Measurements from ENCODE around the gene RABGAP1L. TPM values are rescaled to one million over a fixed set of nuclear protein-coding genes. Genes with fewer than 3 reads are reported as not detected.

The RABGAP1L gene
- total and polyA plus RNA-seq, 2 of the 8 experiments (the other 6 are each of a cell fraction or from before 2014, with no cell fraction given) = 33.3 to 156 TPM

DNA sequence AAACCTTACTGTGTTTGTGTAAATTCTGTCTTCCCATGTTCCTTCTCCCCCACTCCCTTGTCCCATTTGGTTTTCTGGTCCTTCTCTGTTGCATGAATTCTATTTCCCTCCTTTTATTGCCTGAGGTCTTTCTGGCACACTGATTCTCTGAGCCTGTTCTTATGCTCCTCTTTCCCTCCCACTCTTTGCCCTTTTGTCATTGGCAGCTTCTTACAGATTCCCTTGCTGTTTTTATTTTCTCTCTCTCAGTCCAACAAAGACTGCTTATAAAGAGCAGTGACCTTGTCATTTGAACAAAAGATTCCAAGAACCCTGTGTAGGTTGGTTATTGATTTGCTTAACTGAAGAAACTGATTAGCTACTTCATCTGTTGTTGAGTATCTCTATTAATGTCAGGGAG lies 338.2 kb downstream of the RABGAP1L start (continued):
- TF ChIP-seq, protein P1, sequence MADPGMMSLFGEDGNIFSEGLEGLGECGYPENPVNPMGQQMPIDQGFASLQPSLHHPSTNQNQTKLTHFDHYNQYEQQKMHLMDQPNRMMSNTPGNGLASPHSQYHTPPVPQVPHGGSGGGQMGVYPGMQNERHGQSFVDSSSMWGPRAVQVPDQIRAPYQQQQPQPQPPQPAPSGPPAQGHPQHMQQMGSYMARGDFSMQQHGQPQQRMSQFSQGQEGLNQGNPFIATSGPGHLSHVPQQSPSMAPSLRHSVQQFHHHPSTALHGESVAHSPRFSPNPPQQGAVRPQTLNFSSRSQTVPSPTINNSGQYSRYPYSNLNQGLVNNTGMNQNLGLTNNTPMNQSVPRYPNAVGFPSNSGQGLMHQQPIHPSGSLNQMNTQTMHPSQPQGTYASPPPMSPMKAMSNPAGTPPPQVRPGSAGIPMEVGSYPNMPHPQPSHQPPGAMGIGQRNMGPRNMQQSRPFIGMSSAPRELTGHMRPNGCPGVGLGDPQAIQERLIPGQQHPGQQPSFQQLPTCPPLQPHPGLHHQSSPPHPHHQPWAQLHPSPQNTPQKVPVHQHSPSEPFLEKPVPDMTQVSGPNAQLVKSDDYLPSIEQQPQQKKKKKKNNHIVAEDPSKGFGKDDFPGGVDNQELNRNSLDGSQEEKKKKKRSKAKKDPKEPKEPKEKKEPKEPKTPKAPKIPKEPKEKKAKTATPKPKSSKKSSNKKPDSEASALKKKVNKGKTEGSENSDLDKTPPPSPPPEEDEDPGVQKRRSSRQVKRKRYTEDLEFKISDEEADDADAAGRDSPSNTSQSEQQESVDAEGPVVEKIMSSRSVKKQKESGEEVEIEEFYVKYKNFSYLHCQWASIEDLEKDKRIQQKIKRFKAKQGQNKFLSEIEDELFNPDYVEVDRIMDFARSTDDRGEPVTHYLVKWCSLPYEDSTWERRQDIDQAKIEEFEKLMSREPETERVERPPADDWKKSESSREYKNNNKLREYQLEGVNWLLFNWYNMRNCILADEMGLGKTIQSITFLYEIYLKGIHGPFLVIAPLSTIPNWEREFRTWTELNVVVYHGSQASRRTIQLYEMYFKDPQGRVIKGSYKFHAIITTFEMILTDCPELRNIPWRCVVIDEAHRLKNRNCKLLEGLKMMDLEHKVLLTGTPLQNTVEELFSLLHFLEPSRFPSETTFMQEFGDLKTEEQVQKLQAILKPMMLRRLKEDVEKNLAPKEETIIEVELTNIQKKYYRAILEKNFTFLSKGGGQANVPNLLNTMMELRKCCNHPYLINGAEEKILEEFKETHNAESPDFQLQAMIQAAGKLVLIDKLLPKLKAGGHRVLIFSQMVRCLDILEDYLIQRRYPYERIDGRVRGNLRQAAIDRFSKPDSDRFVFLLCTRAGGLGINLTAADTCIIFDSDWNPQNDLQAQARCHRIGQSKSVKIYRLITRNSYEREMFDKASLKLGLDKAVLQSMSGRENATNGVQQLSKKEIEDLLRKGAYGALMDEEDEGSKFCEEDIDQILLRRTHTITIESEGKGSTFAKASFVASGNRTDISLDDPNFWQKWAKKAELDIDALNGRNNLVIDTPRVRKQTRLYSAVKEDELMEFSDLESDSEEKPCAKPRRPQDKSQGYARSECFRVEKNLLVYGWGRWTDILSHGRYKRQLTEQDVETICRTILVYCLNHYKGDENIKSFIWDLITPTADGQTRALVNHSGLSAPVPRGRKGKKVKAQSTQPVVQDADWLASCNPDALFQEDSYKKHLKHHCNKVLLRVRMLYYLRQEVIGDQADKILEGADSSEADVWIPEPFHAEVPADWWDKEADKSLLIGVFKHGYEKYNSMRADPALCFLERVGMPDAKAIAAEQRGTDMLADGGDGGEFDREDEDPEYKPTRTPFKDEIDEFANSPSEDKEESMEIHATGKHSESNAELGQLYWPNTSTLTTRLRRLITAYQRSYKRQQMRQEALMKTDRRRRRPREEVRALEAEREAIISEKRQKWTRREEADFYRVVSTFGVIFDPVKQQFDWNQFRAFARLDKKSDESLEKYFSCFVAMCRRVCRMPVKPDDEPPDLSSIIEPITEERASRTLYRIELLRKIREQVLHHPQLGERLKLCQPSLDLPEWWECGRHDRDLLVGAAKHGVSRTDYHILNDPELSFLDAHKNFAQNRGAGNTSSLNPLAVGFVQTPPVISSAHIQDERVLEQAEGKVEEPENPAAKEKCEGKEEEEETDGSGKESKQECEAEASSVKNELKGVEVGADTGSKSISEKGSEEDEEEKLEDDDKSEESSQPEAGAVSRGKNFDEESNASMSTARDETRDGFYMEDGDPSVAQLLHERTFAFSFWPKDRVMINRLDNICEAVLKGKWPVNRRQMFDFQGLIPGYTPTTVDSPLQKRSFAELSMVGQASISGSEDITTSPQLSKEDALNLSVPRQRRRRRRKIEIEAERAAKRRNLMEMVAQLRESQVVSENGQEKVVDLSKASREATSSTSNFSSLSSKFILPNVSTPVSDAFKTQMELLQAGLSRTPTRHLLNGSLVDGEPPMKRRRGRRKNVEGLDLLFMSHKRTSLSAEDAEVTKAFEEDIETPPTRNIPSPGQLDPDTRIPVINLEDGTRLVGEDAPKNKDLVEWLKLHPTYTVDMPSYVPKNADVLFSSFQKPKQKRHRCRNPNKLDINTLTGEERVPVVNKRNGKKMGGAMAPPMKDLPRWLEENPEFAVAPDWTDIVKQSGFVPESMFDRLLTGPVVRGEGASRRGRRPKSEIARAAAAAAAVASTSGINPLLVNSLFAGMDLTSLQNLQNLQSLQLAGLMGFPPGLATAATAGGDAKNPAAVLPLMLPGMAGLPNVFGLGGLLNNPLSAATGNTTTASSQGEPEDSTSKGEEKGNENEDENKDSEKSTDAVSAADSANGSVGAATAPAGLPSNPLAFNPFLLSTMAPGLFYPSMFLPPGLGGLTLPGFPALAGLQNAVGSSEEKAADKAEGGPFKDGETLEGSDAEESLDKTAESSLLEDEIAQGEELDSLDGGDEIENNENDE (IDR thresholded peaks at IDR 0.05; ENCODE audit: insufficient replicate concordance, low read length) = no peak
- no peak for TF ChIP-seq RBBP5 (IDR thresholded peaks at IDR 0.05; ENCODE audit: borderline replicate concordance, low read depth, low read length)
- TF ChIP-seq BRCA1 (IDR thresholded peaks at IDR 0.05; ENCODE audit: low read depth, low read length) = no peak
- TF ChIP-seq KDM4A (IDR thresholded peaks at IDR 0.05; ENCODE audit: low read depth, low read length, severe bottlenecking) = no peak
- TF ChIP-seq POLR2A (IDR thresholded peaks at IDR 0.05; ENCODE audit: control extremely low read depth in 1 of 2, low read depth in 2 of 2, low read length in 2 of 2) = no peak

Measured in H1 (cell line).